IMR-90 (cell line): ENCODE results near the gene TFAP2E. TPM values are rescaled to one million over a fixed set of nuclear protein-coding genes. Genes with fewer than 3 reads are reported as not detected.

Experiments used
- ATAC-seq: fragments of 200-7000 bp; cut with Tn5 transposase; 2 replicates; pipeline ENCODE4 v1.9.1; 2020; ENCODE audit warnings: low read depth, mild to moderate bottlenecking, moderate library complexity
- BruUV-seq: library from RNA; stranded (reverse); fragments of 400-500 nt; replicated peaks from 2 replicates; lab custom pipeline; 2021; lab: Mats Ljungman, UMichigan
- CTCF ChIA-PET: fragments of 300-600 bp; formaldehyde crosslinking; extraction: SDS; loops from one replicate; lab custom pipeline; 2021; ENCODE audit warnings: antibody characterized with exemption; lab: Yijun Ruan, JAX
- POLR2A ChIA-PET: fragments of 300-600 bp; sonication (Branson Sonifier 250); formaldehyde crosslinking; loops from one replicate; lab custom pipeline; 2022; ENCODE audit warnings: antibody characterized with exemption; ENCODE audit not compliant: unreplicated experiment; lab: Charles Lee
- DNase-seq: peaks from one replicate; pipeline ENCODE4 v3.0.0; 2013
- H2AFZ ChIP-seq: replicated peaks from 2 replicates; pipeline ENCODE3; 2013; ENCODE audit warnings: low read length, mild to moderate bottlenecking; ENCODE audit not compliant: poor library complexity
- H2AK5ac ChIP-seq: 2 replicates; pipeline ENCODE4 v1.6.1; 2013; ENCODE audit warnings: low read depth, low read length, inconsistent platforms
- H2AK9ac ChIP-seq: replicated peaks from 2 replicates; pipeline ENCODE3; 2013; ENCODE audit warnings: mild to moderate bottlenecking, low read depth, low read length, moderate library complexity; ENCODE audit not compliant: poor library complexity
- H2BK120ac ChIP-seq: 2 replicates; pipeline ENCODE4 v1.6.1; 2013; ENCODE audit warnings: low read depth, low read length, inconsistent platforms
- H2BK15ac ChIP-seq: 3 replicates; pipeline ENCODE4 v1.6.1; 2013; ENCODE audit warnings: low read depth, low read length, inconsistent platforms
- H2BK20ac ChIP-seq: 2 replicates; pipeline ENCODE4 v1.6.1; 2013; ENCODE audit warnings: low read depth, mild to moderate bottlenecking, inconsistent platforms, low read length, moderate library complexity
- H2BK5ac ChIP-seq: 2 replicates; pipeline ENCODE4 v1.6.1; 2013; ENCODE audit warnings: mild to moderate bottlenecking, low read depth, low read length, inconsistent platforms; ENCODE audit not compliant: poor library complexity, severe bottlenecking
- H3K14ac ChIP-seq: replicated peaks from 2 replicates; pipeline ENCODE4 v1.6.1; 2013; ENCODE audit warnings: low read depth, low read length, inconsistent platforms
- H3K18ac ChIP-seq: 2 replicates; pipeline ENCODE4 v1.6.1; 2013; ENCODE audit warnings: low read depth, low read length, control low read depth
- H3K23ac ChIP-seq: 2 replicates; pipeline ENCODE4 v1.6.1; 2013; ENCODE audit warnings: low read depth, low read length, inconsistent platforms
- H3K27ac ChIP-seq: 2 replicates; pipeline ENCODE4 v1.5.1; 2013; ENCODE audit warnings: mild to moderate bottlenecking, control low read depth, low read length; ENCODE audit not compliant: insufficient read depth
- H3K27me3 ChIP-seq: 2 replicates; pipeline ENCODE4 v1.6.1; 2013; ENCODE audit warnings: low read length; ENCODE audit not compliant: control insufficient read depth, insufficient read depth
- H3K36me3 ChIP-seq: 2 replicates; pipeline ENCODE4 v1.6.1; 2013; ENCODE audit warnings: low read length, mixed read lengths; ENCODE audit not compliant: control insufficient read depth, insufficient read depth
- H3K4ac ChIP-seq: 2 replicates; pipeline ENCODE4 v1.6.1; 2013; ENCODE audit warnings: low read depth, low read length, inconsistent platforms
- H3K4me1 ChIP-seq: 2 replicates; pipeline ENCODE4 v1.6.1; 2013; ENCODE audit warnings: low read length, mixed read lengths; ENCODE audit not compliant: control insufficient read depth, insufficient read depth
- H3K4me2 ChIP-seq: 2 replicates; pipeline ENCODE4 v1.6.1; 2013; ENCODE audit warnings: low read depth, mild to moderate bottlenecking, control low read depth, low read length, moderate library complexity
- H3K4me3 ChIP-seq: 2 replicates; pipeline ENCODE4 v1.5.1; 2013; ENCODE audit warnings: low read depth, mild to moderate bottlenecking, control low read depth, low read length, moderate library complexity; ENCODE audit not compliant: insufficient read depth
- H3K56ac ChIP-seq: 2 replicates; pipeline ENCODE4 v1.6.1; 2013; ENCODE audit warnings: low read length, inconsistent platforms; ENCODE audit not compliant: insufficient read depth; ENCODE audit errors: extremely low read depth
- H3K79me1 ChIP-seq, 2 experiments: 2 replicates each; pipeline ENCODE4 v1.6.1; 2013; ENCODE audit warnings: low read length in 2 of 2, inconsistent platforms in 1 of 2, low read depth in 1 of 2
- H3K9ac ChIP-seq: 2 replicates; pipeline ENCODE4 v1.6.1; 2013; ENCODE audit warnings: low read depth, low read length, control low read depth
- H3K9me1 ChIP-seq: 2 replicates; pipeline ENCODE4 v1.6.1; 2013; ENCODE audit warnings: low read length, inconsistent platforms; ENCODE audit not compliant: insufficient read depth
- H3K9me3 ChIP-seq: 2 replicates; pipeline ENCODE4 v1.6.1; 2013; ENCODE audit warnings: low read length; ENCODE audit not compliant: control insufficient read depth, insufficient read depth
- H4K20me1 ChIP-seq: 2 replicates; pipeline ENCODE4 v1.6.1; 2013; ENCODE audit warnings: low read length, inconsistent platforms; ENCODE audit not compliant: insufficient read depth
- H4K5ac ChIP-seq: 2 replicates; pipeline ENCODE4 v1.6.1; 2013; ENCODE audit warnings: mild to moderate bottlenecking, low read depth, low read length, control low read depth
- H4K8ac ChIP-seq, 2 experiments: 2 replicates each; pipeline ENCODE4 v1.6.1; 2013; ENCODE audit warnings: low read depth in 2 of 2, low read length in 2 of 2, control low read depth in 1 of 2, inconsistent platforms in 1 of 2
- H4K91ac ChIP-seq: 2 replicates; pipeline ENCODE4 v1.6.1; 2013; ENCODE audit warnings: low read depth, low read length, inconsistent platforms; ENCODE audit not compliant: insufficient read depth
- BHLHE40 ChIP-seq: fragments of 150-350 bp; IDR thresholded peaks from 2 replicates; pipeline ENCODE4 v1.6.1; 2016; ENCODE audit warnings: mild to moderate bottlenecking, low read depth, low read length
- CEBPB ChIP-seq: IDR thresholded peaks from 2 replicates; pipeline ENCODE4 v1.6.1; 2012; ENCODE audit warnings: low read depth, low read length, improper control_type of control experiment
- CHD1 ChIP-seq: IDR thresholded peaks from 2 replicates; pipeline ENCODE4 v1.6.1; 2012; ENCODE audit warnings: low read depth, low read length, improper control_type of control experiment
- RAD21 ChIP-seq: IDR thresholded peaks from 2 replicates; pipeline ENCODE4 v1.6.1; 2012; ENCODE audit warnings: low read length, improper control_type of control experiment
- RCOR1 ChIP-seq: IDR thresholded peaks from 2 replicates; pipeline ENCODE4 v1.6.1; 2012; ENCODE audit warnings: mild to moderate bottlenecking, low read length, improper control_type of control experiment; ENCODE audit not compliant: insufficient replicate concordance
- RFX5 ChIP-seq: IDR thresholded peaks from 2 replicates; pipeline ENCODE4 v1.8.0; 2012; ENCODE audit warnings: low read depth, mild to moderate bottlenecking, low read length, moderate library complexity
- SMC3 ChIP-seq: fragments of 150-350 bp; IDR thresholded peaks from 2 replicates; pipeline ENCODE4 v1.6.1; 2016; ENCODE audit warnings: low read depth, mild to moderate bottlenecking, antibody characterized with exemption, low read length, moderate library complexity
- WGBS, 2 experiments: methylation state at CpG; one replicate each; pipeline versions ENCODE4 v1.1.5 to v1.1.7; 2013; ENCODE audit warnings: missing lambda C conversion rate in 2 of 2; ENCODE audit not compliant: insufficient read length in 1 of 2; ENCODE audit errors: extremely low coverage in 2 of 2; 5-methylcytosine and 5-hydroxymethylcytosine counted together
- dilution Hi-C: fragments of 300-500 bp; cut with HindIII; formaldehyde crosslinking; loops from one replicate; pipeline ENCODE4 v1.14.3; 2018; ENCODE audit warnings: low sequenced_read_pairs; ENCODE audit not compliant: unreplicated experiment
- in situ Hi-C: fragments of 300-500 bp; cut with MboI; formaldehyde crosslinking; loops from 3 replicates; pipeline ENCODE4 v1.14.3; 2019; ENCODE audit warnings: low sequenced_read_pairs, inconsistent platforms, mixed read lengths
- intact Hi-C: fragments of 100-400 bp; cut with micrococcal nuclease; formaldehyde crosslinking; loops from 2 replicates; pipeline ENCODE4 v1.10.0; 2022
- polyA plus RNA-seq, 3 experiments: library from polyadenylated mRNA; depleted of rRNA; stranded (reverse); fragments of >200 nt; gene quantifications; 2 replicates each; pipeline ENCODE4 v1.2.3, GENCODE V29; 2012; ENCODE audit warnings: low replicate concordance in 1 of 3
- total RNA-seq: library from RNA; depleted of rRNA; stranded (reverse); fragments of >200 nt; gene quantifications from 2 replicates; pipeline ENCODE4 v1.2.3, GENCODE V29; 2012
- TF ChIP-seq, protein P1 (sequence below): conservative IDR thresholded peaks from 2 replicates; pipeline ENCODE4 v1.5.1; 2012; ENCODE audit warnings: mild to moderate bottlenecking, low read depth, low read length, improper control_type of control experiment

Gene TFAP2E
- total and polyA plus RNA-seq, 2 of the 4 experiments (the other 2 are of a cell fraction), result under 0.01 to 0.19 TPM

DNA sequence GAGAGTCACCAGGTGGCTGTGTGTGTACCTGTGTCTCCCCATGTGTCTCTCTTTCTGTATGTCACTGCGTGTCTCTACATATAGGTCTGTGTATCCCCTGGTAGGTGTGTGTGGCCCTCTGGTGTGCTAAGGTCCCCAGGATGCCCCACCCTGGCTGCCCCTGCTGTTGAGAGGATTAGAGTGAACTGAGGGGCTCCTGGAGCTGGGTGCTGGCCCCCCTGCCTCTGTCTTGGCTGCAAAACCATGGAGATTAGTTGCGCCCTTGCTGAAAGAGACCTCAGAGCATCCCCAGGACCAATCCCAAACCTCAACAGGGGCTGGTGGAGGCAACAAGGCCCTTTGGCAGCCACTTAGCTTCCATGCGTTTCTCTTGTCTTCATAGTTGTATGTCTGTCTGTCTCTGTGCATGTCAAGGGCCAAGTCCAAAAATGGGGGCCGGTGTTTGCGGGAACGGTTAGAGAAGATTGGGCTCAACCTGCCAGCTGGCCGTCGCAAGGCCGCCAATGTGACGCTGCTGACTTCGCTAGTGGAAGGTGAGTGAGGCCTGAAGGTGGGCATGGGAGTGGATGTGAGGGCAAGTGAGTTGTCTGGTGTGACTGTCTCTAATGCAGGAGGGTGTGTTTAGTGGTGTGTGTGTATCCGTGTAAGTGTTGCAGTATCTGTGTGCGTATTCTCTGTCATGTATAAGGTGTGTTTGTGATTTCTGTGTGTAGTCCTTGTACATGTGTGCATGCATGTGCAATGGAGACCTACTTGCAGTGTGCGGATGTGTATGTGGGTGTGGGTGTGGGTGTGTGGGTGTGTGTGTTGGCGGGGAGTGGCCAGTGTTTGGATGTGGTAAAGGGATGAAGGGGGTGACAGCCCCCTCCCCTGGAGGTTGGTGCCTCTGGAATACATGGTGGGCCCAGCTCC, 16.7 kb downstream of the TFAP2E start:
- no peak overlapping the region for H3K4me2 ChIP-seq
- ATAC-seq, result no peak
- no peak overlapping the region for H3K18ac ChIP-seq
- no peak overlapping the region for H2BK120ac ChIP-seq
- no peaks in the 10 kb centered on the region for H3K36me3 ChIP-seq
- no peak overlapping the region for H2AK5ac ChIP-seq
- no peak for TF ChIP-seq CHD1
- no peak for TF ChIP-seq RAD21
- no peak for TF ChIP-seq CEBPB
- TF ChIP-seq BHLHE40, result no peak
- no peak for TF ChIP-seq RFX5
- TF ChIP-seq SMC3, result no peak
- TF ChIP-seq RCOR1, result no peak
- TF ChIP-seq, protein P1, sequence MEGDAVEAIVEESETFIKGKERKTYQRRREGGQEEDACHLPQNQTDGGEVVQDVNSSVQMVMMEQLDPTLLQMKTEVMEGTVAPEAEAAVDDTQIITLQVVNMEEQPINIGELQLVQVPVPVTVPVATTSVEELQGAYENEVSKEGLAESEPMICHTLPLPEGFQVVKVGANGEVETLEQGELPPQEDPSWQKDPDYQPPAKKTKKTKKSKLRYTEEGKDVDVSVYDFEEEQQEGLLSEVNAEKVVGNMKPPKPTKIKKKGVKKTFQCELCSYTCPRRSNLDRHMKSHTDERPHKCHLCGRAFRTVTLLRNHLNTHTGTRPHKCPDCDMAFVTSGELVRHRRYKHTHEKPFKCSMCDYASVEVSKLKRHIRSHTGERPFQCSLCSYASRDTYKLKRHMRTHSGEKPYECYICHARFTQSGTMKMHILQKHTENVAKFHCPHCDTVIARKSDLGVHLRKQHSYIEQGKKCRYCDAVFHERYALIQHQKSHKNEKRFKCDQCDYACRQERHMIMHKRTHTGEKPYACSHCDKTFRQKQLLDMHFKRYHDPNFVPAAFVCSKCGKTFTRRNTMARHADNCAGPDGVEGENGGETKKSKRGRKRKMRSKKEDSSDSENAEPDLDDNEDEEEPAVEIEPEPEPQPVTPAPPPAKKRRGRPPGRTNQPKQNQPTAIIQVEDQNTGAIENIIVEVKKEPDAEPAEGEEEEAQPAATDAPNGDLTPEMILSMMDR, result no peak
- H3K4ac ChIP-seq, result no peak overlapping the region
- in situ Hi-C loops (no loop called here), dilution Hi-C loops (no loop called here), intact Hi-C loops (no loop called here)
- H2AFZ ChIP-seq, result no peak overlapping the region
- no peak overlapping the region for H3K27ac ChIP-seq
- peak overlapping the region; percentile 26 for H2AK9ac ChIP-seq
- no peak overlapping the region for H3K14ac ChIP-seq
- no peak overlapping the region for H3K4me3 ChIP-seq
- H3K9me3 ChIP-seq, result no peaks in the 10 kb centered on the region
- no peak overlapping the region for H2BK5ac ChIP-seq
- POLR2A ChIA-PET, result no interaction called here
- BruUV-seq, result no TSS peak
- H3K9ac ChIP-seq, result no peak overlapping the region
- WGBS, 2 experiments, result 94% methylated on average over 10 of the region's 15 CpGs; no CpG with 5 or more reads in 1 of the 2 experiments
- H3K27me3 ChIP-seq, result no peaks in the 10 kb centered on the region
- H4K91ac ChIP-seq, result no peak overlapping the region
- no peak overlapping the region for H4K8ac ChIP-seq
- H3K9me1 ChIP-seq, result peaks cover 18% of the 10 kb centered on the region
- no peak overlapping the region for H3K56ac ChIP-seq
- no peaks in the 10 kb centered on the region for H3K79me1 ChIP-seq
- no peak overlapping the region for H2BK20ac ChIP-seq
- no peak for DNase-seq
- H4K20me1 ChIP-seq, result no peaks in the 10 kb centered on the region
- H3K23ac ChIP-seq, result 0 out of 2 replicates have a peak overlapping the region, but pooled peaks have one; percentile 15
- CTCF ChIA-PET, result interaction anchor here (0.5 kb wide), 1 partner anchor 186 kb away, joined by 4 read pairs; no protein-coding TSS in a partner anchor
- no peaks in the 10 kb centered on the region for H3K4me1 ChIP-seq
- no peak overlapping the region for H4K5ac ChIP-seq
- no peak overlapping the region for H2BK15ac ChIP-seq
